Panc1 (cell line): Measurements from ENCODE around the gene RAD9A.

Experiments used
- POLR2AphosphoS5 ChIP-seq: IDR thresholded peaks from 2 replicates; pipeline ENCODE4 v1.6.1; 2012; ENCODE audit warnings: mild to moderate bottlenecking, low read depth, low read length, moderate library complexity
- REST ChIP-seq, 2 experiments: IDR thresholded peaks; 2 replicates each; pipeline ENCODE4 v1.6.1; 2011 to 2012; ENCODE audit warnings: low read depth in 2 of 2, control low read depth in 1 of 2, low read length in 1 of 2, mild to moderate bottlenecking in 1 of 2, moderate library complexity in 1 of 2; ENCODE audit not compliant: insufficient read depth in 1 of 2
- TF ChIP-seq, protein P1 (sequence below): fragments of 450-650 bp; IDR thresholded peaks from 2 replicates; pipeline ENCODE4 v1.5.1; 2017; ENCODE audit warnings: mild to moderate bottlenecking

- peak; percentile 80; the same call in 1 of the 2 replicates for TF ChIP-seq POLR2AphosphoS5
- TF ChIP-seq, protein P1, sequence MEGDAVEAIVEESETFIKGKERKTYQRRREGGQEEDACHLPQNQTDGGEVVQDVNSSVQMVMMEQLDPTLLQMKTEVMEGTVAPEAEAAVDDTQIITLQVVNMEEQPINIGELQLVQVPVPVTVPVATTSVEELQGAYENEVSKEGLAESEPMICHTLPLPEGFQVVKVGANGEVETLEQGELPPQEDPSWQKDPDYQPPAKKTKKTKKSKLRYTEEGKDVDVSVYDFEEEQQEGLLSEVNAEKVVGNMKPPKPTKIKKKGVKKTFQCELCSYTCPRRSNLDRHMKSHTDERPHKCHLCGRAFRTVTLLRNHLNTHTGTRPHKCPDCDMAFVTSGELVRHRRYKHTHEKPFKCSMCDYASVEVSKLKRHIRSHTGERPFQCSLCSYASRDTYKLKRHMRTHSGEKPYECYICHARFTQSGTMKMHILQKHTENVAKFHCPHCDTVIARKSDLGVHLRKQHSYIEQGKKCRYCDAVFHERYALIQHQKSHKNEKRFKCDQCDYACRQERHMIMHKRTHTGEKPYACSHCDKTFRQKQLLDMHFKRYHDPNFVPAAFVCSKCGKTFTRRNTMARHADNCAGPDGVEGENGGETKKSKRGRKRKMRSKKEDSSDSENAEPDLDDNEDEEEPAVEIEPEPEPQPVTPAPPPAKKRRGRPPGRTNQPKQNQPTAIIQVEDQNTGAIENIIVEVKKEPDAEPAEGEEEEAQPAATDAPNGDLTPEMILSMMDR = no peak; the same call in 1 of the 2 replicates
- no peak for TF ChIP-seq REST (IDR thresholded peaks at IDR 0.05; ENCODE audit: insufficient read depth in 1 of 2, low read depth in 2 of 2, low read length in 1 of 2)
These were observed 17.9 kb upstream of the RAD9A start for GRCh38 chr11:67373648-67374570.
